Mucosa of descending colon (tissue), 3 donors: ENCODE measurements around the gene TNK2. TPM values are rescaled to one million over a fixed set of nuclear protein-coding genes. Genes with fewer than 3 reads are reported as not detected.

Source experiments
- ATAC-seq: fragments of 200-7000 bp; cut with Tn5 transposase; one replicate; pipeline ENCODE4 v1.9.1; 2020; ENCODE audit warnings: mild to moderate bottlenecking, moderate library complexity
- DNase-seq, 3 donors: peaks; one replicate each; pipeline ENCODE4 v3.0.0-alpha.2; 2020
- H3K36me3 ChIP-seq: fragments of 200-600 bp; one replicate; pipeline ENCODE4 v1.8.0; 2021; ENCODE audit warnings: low read depth, mild to moderate bottlenecking
- H3K4me1 ChIP-seq: fragments of 200-600 bp; one replicate; pipeline ENCODE4 v1.8.0; 2021; ENCODE audit warnings: low read depth, mild to moderate bottlenecking
- H3K4me3 ChIP-seq: fragments of 200-600 bp; one replicate; pipeline ENCODE4 v1.8.0; 2021; ENCODE audit warnings: mild to moderate bottlenecking
- H3K9me3 ChIP-seq: fragments of 200-600 bp; one replicate; pipeline ENCODE4 v1.8.0; 2021; ENCODE audit warnings: mild to moderate bottlenecking
- intact Hi-C, 2 donors: fragments of 100-400 bp; cut with DNase I in 1 of 2; cut with micrococcal nuclease in 1 of 2; formaldehyde crosslinking; loops; one replicate each; pipeline versions ENCODE4 v1.11.0 to v1.11.1; 2022; cut with DNase I, micrococcal nuclease
- total RNA-seq, 3 donors: library from RNA; stranded (reverse); fragmentation: NEBNext Ultra II Directional in 2 of 3; extraction: Animal tissue kit (Norgen Biotek cat#: 25700) in 2 of 3; gene quantifications; one replicate each; pipeline versions ENCODE4 v1.2.1 to v1.2.4, GENCODE V29; 2021 to 2023
- TF ChIP-seq, protein P1 (sequence below): fragments of 200-600 bp; IDR thresholded peaks from one replicate; pipeline ENCODE4 v1.8.0; 2022; ENCODE audit warnings: antibody characterized with exemption, mild to moderate bottlenecking
- donor health status: DM: no; HTN: no; CAD: no; lungs with moderate emphysema.
- donor health status: DM: no; HTN: no; CAD: no.
- donor health status: DM: no; HTN: yes; CAD: no.

Gene TNK2
- total RNA-seq, 3 donors from 2014 or later: 16.8 to 61.1 (median 28.0) TPM

DNA sequence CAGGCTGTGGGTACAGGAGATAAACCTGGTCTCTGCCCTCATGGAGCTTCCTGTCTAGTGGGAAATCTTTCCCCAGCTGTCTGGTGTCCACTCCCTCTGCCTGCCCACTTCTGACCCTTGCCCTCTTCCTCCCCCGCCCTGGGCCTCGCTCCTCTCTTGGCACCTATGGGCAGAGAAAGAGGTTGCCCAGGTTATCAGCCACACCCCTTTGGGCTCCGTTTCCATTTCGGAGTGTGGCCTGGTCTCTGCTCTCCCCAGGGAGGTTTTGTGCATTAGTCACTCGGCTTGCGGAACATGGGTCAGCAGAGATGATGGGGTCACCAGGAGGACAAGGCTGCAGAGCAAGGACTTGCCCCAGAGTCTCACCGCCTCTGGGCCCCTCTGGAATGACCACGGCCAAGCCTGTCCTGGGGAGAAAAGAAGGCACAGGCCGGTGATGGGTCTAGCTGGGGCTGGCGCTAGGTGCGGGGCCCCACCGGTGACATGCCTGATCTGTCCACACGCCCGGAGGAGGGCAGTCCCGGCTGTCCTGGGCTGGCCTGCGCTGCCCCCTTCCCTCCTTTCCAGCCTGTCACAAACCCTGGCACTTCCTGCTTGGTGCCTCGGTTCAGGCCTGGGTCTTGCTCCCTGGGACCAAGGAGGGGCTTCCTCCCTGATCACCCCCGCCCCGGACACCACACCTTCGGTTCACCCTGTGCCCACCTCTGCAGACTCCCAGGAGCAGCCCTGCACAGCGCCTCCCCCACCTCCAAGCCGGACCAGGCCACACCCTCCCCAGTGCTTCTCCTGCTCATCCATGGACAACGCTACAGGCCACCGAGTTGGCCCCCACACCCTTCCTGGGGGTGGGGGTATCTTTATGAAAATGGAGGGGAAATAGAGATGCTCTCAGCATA, 61.0 kb downstream of the TNK2 start:
- ATAC-seq: peak; percentile 17
- DNase-seq: peak; percentile 35 to 65 (median 61)
- intact Hi-C loops: no loop called here
- Histone ChIP-seq H3K9me3 (no peaks in the 10 kb centered on the region), H3K4me1 (peaks cover 3% of the 10 kb centered on the region), H3K4me3 (no peak overlapping the region), H3K36me3 (no peaks in the 10 kb centered on the region)
- TF ChIP-seq, protein P1, sequence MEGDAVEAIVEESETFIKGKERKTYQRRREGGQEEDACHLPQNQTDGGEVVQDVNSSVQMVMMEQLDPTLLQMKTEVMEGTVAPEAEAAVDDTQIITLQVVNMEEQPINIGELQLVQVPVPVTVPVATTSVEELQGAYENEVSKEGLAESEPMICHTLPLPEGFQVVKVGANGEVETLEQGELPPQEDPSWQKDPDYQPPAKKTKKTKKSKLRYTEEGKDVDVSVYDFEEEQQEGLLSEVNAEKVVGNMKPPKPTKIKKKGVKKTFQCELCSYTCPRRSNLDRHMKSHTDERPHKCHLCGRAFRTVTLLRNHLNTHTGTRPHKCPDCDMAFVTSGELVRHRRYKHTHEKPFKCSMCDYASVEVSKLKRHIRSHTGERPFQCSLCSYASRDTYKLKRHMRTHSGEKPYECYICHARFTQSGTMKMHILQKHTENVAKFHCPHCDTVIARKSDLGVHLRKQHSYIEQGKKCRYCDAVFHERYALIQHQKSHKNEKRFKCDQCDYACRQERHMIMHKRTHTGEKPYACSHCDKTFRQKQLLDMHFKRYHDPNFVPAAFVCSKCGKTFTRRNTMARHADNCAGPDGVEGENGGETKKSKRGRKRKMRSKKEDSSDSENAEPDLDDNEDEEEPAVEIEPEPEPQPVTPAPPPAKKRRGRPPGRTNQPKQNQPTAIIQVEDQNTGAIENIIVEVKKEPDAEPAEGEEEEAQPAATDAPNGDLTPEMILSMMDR: no peak

DNA sequence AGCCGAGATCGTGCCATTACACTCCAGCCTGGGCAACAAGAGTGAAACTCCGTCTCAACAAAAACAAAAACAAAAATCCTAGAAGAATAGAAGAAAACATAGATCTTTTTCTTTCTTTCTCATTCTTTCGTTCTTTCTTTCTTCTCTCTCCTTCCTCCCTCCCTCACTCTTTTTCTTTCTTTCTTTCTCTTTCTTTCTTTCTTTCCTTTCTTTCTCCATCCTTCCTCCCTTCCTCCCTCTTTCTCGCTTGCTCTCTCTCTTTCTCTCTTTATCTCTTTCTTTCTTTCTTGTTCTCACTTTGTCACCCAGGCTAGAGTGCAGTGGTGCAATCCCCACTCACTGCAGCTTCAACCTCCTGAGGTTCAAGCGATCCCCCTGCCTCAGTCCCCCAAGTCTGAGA, 62.9 kb downstream of the TNK2 start:
- no peak overlapping the region for H3K4me3 ChIP-seq
- ATAC-seq: no peak
- H3K4me1 ChIP-seq: peaks cover 3% of the 10 kb centered on the region
- intact Hi-C loops: no loop called here
- no peaks in the 10 kb centered on the region for H3K9me3 ChIP-seq
- H3K36me3 ChIP-seq: no peaks in the 10 kb centered on the region
- DNase-seq: no peak
- TF ChIP-seq, protein P1: no peak

- DNase-seq (no peak), ATAC-seq (no peak)
- H3K4me3 ChIP-seq: no peak overlapping the region
- intact Hi-C loops: no loop called here
- no peaks in the 10 kb centered on the region for H3K36me3 ChIP-seq
- H3K9me3 ChIP-seq: no peaks in the 10 kb centered on the region
- TF ChIP-seq, protein P1: no peak
- H3K4me1 ChIP-seq: peaks cover 3% of the 10 kb centered on the region
These were observed 63.6 kb downstream of the TNK2 start for GRCh38 chr3:195844671-195845218.

DNA sequence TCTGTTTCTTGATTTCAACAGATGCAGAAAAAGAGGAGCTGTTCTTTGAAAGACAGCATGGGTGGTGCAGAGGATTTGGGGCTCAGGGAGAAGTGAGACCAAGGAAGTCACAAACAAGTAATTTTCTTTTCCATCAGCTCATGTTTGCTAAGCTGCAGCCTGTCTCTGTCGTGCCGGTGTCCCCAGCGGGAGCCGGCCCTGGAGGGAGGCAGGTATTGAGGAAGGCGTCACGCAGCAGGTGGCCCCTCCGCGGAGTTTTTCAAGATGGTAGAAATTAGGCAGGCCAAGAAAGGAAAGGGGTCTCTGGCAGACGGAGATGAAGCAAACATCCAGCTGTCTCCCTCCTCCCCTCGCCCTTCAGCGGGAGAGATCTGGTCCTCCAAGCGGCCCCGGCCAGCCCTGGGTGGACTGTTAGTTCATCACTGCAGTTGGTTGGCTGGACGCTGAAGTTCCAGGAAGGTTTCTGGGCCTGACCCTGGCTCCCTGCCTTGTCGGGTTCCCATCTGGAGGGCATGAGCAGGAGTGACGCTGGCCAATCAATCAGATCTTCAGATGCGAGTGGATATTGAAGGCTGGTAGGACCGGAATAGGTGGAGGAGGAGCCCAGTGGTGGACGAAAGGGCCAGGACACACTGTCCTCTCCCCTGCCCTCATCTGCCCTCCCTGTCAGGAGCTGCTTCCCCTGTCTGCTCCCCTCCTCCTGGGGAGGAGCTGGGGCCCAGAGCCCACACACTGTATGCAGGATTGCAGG, 68.9 kb downstream of the TNK2 start:
- intact Hi-C loops: no loop called here
- TF ChIP-seq, protein P1: no peak
- no peak for ATAC-seq
- H3K36me3 ChIP-seq: no peaks in the 10 kb centered on the region
- no peaks in the 10 kb centered on the region for H3K9me3 ChIP-seq
- H3K4me3 ChIP-seq: no peak overlapping the region
- no peaks in the 10 kb centered on the region for H3K4me1 ChIP-seq
- DNase-seq: no peak

DNA sequence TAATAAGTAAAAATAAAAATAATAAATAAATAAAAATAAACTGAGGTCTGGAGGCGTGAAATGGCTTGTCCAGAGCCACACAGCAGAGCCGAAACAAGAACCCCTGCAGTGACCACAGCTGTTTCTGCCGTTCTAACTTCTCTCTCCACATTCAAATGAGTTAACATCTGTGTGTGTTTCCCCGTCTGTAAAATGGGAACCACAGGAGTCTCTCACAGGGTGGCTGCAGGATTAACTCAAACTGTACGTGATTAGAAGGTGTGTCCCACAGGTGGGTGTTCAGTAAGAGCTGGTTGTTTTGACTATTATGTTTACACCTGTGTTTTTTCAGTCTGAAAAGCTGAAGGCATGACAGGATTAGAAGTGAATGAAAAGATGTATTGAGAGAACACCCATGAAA, 69.6 kb downstream of the TNK2 start:
- Histone ChIP-seq H3K36me3 (no peaks in the 10 kb centered on the region), H3K4me3 (no peak overlapping the region), H3K9me3 (no peaks in the 10 kb centered on the region), H3K4me1 (no peaks in the 10 kb centered on the region)
- intact Hi-C loops: no loop called here
- ATAC-seq (no peak), DNase-seq (no peak)
- TF ChIP-seq, protein P1: no peak
